NCI-H1105 treated with DMSO at 0.1 percent for 48 hours (cell line): Measurements from ENCODE around the gene COX7C.

Source experiments
- DNase-seq: peaks from one replicate; lab custom pipeline; 2025; lab: John Stamatoyannopoulos, UW

COX7C gene

DNA sequence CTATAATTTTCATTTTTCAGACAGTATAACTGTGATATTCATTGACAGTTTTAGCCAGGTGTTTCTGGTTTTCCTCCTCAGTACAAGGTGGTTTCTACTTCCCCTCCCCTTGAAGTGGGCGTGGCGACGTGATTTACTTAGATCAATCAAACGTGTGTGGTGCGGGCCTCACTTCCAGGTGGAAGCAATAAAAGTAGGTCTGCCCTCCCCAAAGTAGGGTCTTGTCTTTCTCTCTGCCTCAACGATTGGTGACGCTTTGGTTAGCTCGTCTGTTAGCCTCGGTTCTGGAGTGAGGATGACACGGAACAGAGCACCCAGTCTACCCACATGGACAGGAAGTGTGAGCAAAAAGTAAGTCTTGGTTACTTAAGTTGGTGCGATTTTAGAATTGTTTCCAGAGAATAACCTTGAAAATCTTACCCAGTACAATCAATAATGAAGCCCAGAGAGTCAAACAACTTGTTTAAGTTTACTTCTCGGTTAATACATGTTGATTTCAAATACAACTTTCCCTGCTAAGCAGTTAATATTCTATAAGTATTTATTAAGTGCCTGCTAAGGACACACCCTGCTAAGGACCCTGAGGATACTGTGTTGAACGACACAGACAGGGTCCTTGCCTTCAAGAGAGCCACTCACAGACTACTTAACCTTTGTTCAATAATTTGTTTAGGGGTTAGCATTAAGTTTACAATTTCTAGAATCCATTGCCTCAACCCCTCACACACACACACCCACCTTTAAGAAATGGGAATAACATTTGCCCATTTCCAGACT is 48.4 kb downstream of the COX7C start:
- DNase-seq: no peak

DNA sequence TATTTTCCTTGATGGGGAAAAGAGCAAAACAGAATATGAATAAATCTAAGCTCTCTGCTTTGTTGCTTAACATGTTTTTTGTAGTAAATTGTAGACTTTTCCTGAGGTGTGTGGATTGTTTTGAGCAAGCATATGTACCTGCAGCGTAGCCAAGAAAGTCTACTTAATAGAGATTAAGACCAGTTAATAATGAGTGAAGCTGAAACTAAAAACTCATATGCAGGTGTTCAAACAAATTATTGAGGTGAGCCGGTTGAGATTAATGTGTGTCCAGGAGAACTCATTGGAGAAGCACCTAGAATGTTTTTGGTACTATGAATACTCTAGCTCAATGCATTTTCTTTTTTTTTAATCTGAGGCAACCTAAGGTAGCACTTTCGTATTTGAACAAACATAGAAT is 49.2 kb downstream of the COX7C start:
- DNase-seq: peak; percentile 37
